Fibroblast of pulmonary artery (primary cell): ENCODE data around the gene SAA2.

Experiments used
- DNase-seq: peaks from one replicate; pipeline ENCODE4 v3.0.0-alpha.2; 2010; ENCODE audit warnings: low read depth
- H3K4me3 ChIP-seq: replicated peaks from 2 replicates; pipeline ENCODE4 v1.5.1; 2011; ENCODE audit warnings: low read depth, mild to moderate bottlenecking, control low read depth, low read length, moderate library complexity
- TF ChIP-seq, protein P1 (sequence below): IDR thresholded peaks from 2 replicates; pipeline ENCODE4 v1.5.1; 2011; ENCODE audit warnings: mild to moderate bottlenecking, control low read depth, low read length, inconsistent platforms; ENCODE audit errors: missing control alignments

Gene SAA2

DNA sequence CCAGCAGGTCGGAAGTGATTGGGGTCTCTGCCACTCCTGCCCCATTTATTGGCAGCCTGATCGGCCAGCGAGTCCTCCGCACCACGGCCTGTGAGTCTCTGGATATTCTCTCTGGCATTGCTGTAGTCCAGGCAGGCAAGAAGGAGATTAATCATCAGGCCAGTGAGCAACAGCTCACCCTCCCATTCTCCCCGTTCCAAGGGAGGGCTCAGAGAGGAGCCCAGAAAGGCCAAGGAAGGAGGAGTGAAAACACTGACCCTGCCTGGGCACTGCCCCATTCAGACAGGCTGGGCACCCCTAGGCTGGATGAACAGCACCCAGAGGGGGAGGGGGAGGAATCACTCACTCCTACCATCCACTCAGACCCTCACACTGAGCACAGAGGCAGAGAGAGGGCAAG, 3.1 kb downstream of the SAA2 start:
- TF ChIP-seq, protein P1, sequence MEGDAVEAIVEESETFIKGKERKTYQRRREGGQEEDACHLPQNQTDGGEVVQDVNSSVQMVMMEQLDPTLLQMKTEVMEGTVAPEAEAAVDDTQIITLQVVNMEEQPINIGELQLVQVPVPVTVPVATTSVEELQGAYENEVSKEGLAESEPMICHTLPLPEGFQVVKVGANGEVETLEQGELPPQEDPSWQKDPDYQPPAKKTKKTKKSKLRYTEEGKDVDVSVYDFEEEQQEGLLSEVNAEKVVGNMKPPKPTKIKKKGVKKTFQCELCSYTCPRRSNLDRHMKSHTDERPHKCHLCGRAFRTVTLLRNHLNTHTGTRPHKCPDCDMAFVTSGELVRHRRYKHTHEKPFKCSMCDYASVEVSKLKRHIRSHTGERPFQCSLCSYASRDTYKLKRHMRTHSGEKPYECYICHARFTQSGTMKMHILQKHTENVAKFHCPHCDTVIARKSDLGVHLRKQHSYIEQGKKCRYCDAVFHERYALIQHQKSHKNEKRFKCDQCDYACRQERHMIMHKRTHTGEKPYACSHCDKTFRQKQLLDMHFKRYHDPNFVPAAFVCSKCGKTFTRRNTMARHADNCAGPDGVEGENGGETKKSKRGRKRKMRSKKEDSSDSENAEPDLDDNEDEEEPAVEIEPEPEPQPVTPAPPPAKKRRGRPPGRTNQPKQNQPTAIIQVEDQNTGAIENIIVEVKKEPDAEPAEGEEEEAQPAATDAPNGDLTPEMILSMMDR, result no peak
- no peak overlapping the region for H3K4me3 ChIP-seq
- DNase-seq, result no peak

DNA sequence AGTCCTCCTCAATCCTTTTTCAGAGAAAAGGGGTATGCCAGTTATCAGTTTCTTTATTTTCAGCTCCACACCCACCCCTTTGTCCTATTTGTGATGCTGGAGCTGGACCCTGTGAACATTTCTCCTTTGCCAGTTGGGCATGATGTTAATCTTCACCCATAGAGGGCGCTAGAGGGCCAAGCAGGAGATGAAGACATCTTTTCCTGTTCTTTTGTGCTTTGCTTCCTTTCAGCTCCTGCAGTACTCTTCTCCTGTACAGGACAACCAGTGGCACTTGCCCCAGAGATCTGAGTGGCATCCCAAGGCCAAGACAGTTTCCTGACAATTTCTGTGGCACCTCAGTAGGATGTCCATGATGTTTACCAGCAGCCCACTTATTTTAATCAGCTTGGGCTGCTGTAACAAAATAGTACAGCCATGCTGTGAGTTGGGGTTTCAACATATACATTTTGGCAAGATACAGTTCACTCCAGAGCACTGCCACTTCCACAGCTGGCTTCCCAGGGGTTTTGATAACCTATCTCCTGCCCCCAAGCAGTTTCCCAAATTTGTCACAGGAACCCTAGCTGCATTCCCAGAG, 4.6 kb downstream of the SAA2 start:
- DNase-seq, result peak; percentile 86
- H3K4me3 ChIP-seq, result no peak overlapping the region
- TF ChIP-seq, protein P1, result peak; percentile 94

DNA sequence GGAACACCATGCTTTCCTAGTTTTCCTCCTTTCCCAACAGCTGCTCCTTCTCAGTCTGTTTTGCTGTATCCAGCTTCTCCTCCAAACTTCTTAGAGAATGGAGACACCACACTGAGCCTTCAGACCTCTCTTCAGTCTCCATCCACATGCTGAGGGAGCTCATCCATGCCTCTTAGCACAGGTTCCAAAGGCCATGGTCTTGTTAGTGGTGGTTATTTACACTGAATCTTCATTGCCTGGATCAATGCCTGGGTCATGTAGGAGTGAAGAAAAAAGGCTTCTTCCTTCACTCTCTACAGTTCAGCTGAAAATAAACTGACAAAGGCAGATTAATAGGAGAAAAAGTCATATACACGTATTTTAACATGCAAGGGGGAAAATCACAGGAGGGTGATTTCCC, 8.8 kb downstream of the SAA2 start:
- no peak for DNase-seq
- no peak overlapping the region for H3K4me3 ChIP-seq
- TF ChIP-seq, protein P1, result no peak

DNA sequence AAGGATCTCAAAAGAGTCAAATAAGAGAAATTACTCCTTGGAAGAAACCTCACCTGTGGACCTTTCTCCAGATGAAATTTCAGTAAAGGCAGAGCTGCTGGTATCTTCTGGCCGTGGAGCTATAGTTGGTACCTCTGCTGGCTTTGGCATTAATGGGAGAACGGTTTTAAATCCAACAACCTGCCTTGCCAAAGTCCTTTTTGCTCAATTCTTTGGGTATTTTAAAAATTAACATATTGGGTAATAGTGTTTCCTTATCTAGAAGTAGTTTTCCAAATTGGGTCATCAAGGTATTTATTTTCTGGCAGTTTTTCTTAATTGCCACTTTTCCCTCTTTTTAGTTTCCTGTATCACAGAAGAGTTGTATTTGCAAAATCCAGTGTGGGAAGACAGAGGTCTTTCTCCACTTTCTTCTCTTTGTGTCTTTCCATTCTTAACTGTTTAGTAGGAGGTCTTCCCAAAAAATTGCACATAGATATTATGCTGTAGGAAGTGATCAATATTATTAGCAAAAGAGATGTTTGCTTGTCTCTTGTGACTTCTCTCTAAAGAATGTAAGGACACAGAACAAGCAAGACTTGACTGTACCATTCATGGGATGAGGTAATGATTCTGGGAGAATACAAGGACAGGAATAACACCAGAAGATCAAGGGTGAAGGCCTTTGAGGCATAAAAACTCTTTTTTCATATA, 11.7 kb downstream of the SAA2 start, which contains the start of gene SAA4:
Gene SAA4, minus strand, starts transcription at position 139 of the 693 bp plus-strand sequence. CDS start 876 bp downstream, outside the sequence.
- DNase-seq, result no peak
- TF ChIP-seq, protein P1, result no peak
- no peak within 1 kb of the TSS for H3K4me3 ChIP-seq

DNA sequence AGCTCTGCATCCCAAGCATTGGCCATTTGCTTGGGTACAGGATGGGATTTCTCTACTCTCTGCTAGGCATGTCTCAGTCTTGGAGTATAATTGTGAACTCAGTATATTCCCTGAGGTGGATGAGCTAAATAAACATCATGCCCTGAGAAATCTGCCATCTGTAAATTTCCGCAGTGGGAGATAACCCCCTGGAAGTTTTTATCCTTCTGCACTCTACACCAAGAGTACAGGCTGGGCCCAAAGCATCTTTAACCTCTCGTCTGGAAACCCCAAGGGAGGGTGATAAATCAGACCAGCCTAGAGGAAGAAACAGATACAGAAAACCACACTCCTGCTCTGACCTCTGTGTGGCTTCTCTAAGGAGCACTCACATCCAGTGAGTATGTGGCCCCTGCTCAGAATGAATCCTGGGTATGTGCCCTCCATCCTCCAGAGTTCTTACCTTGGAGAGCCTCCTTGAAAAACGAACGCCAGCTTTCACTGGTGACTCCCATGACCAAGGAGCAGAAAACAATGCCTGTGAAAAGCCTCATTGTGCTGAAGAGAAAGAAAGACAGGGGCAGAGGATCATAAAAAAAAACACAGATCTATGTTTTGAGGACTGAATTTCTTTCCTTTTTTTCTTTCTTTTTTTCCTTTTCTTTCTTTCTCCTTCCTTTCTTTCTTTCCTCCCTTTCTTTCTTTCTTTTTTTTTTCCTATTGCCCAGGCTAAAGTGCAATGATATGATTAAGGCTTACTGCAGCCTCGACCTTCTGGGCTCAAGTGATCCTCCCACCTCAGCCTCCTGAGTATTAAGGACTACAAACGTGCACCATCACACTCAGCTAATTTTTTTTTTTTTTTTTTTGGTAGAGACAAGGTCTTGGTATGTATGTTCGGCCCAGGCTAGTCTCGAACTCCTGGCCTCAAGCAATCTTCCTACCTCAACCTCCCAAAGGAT, 12.8 kb downstream of the SAA2 start:
- TF ChIP-seq, protein P1, result no peak
- H3K4me3 ChIP-seq, result no peak overlapping the region
- DNase-seq, result no peak

DNA sequence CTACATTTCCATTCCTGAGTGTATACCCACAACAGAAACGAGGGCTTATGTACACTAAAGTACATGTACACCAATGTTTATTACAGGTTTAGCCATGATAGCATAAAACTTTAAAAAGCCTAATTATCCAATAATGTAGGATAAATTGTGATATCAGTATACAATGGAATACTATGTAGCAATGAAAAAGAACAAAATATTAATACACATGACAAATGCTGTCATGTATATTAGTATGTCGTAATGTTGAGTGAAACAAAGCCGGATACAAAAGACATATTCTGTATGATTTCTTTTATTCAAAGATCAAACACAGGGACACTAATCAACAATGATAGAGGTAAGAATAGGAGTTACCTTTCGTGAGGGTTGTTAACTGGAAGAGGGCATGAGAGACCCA, 14.6 kb downstream of the SAA2 start:
- H3K4me3 ChIP-seq, result no peak overlapping the region
- no peak for DNase-seq
- TF ChIP-seq, protein P1, result no peak
